DOHH2 (cell line): ENCODE results near the gene PPM1N.

ENCODE experiments used
- H3F3A ChIP-seq: fragments of 200-600 bp; sonication (generic), shearing (Covaris generic); 2 replicates; pipeline ENCODE4 v1.6.0; 2016; ENCODE audit warnings: antibody characterized with exemption, mild to moderate bottlenecking; ENCODE audit not compliant: control insufficient read depth, insufficient read depth
- H3K27ac ChIP-seq: fragments of 200-600 bp; sonication (generic); 2 replicates; pipeline ENCODE4 v1.5.1; 2014; ENCODE audit warnings: low read depth, mild to moderate bottlenecking, low read length, moderate library complexity
- H3K27me3 ChIP-seq: fragments of 200-600 bp; sonication (generic); 2 replicates; pipeline ENCODE4 v1.6.1; 2014; ENCODE audit warnings: mild to moderate bottlenecking, low read length, mixed read lengths; ENCODE audit not compliant: control insufficient read depth
- H3K36me3 ChIP-seq: fragments of 200-600 bp; sonication (generic); 2 replicates; pipeline ENCODE4 v1.6.1; 2014; ENCODE audit warnings: mild to moderate bottlenecking, low read length, moderate library complexity, mixed read lengths; ENCODE audit not compliant: control insufficient read depth
- H3K4me1 ChIP-seq: fragments of 200-600 bp; sonication (generic); 2 replicates; pipeline ENCODE4 v1.6.1; 2014; ENCODE audit warnings: mild to moderate bottlenecking, low read length, mixed read lengths; ENCODE audit not compliant: control insufficient read depth
- H3K4me2 ChIP-seq: fragments of 200-600 bp; sonication (generic); 2 replicates; pipeline ENCODE4 v1.6.0; 2014; ENCODE audit warnings: mild to moderate bottlenecking, low read length, moderate library complexity
- H3K4me3 ChIP-seq: fragments of 200-600 bp; sonication (generic); 2 replicates; pipeline ENCODE4 v1.5.1; 2014; ENCODE audit warnings: mild to moderate bottlenecking, low read length, mixed read lengths
- H3K79me2 ChIP-seq: fragments of 200-600 bp; sonication (generic); 2 replicates; pipeline ENCODE4 v1.6.1; 2014; ENCODE audit warnings: mild to moderate bottlenecking, low read length, mixed read lengths; ENCODE audit not compliant: control insufficient read depth
- H3K9me2 ChIP-seq: fragments of 200-600 bp; sonication (generic); replicated peaks from 2 replicates; pipeline ENCODE4 v1.6.1; 2014; ENCODE audit warnings: mild to moderate bottlenecking, low read length, mixed read lengths; ENCODE audit not compliant: control insufficient read depth
- H3K9me3 ChIP-seq: fragments of 200-600 bp; sonication (generic); 2 replicates; pipeline ENCODE4 v1.6.1; 2014; ENCODE audit warnings: antibody characterized with exemption, low read length, mixed read lengths; ENCODE audit not compliant: control insufficient read depth, insufficient read depth
- H4K20me1 ChIP-seq: fragments of 200-600 bp; sonication (generic); 2 replicates; pipeline ENCODE4 v1.6.0; 2014; ENCODE audit warnings: low read depth, mild to moderate bottlenecking, antibody characterized with exemption, low read length, moderate library complexity; ENCODE audit not compliant: control insufficient read depth, insufficient read depth
- CTCF ChIP-seq: fragments of 200-600 bp; sonication (generic); IDR thresholded peaks from one replicate; pipeline ENCODE4 v1.5.1; 2014; ENCODE audit warnings: antibody characterized with exemption, mild to moderate bottlenecking, low read depth, low read length; ENCODE audit not compliant: poor library complexity, severe bottlenecking
- EZH2phosphoT487 ChIP-seq: fragments of 200-600 bp; sonication (generic); IDR thresholded peaks from 2 replicates; pipeline ENCODE4 v1.6.1; 2017; ENCODE audit warnings: borderline replicate concordance, mild to moderate bottlenecking, antibody characterized with exemption, low read length, moderate library complexity, mixed read lengths

PPM1N gene

GRCh38 chr19:45539459-45539858 lies 41.2 kb downstream of the PPM1N start:
- no peak overlapping the region for H3K4me3 ChIP-seq

GRCh38 chr19:45542234-45542668 lies 44.0 kb downstream of the PPM1N start:
- TF ChIP-seq CTCF (no peak), EZH2phosphoT487 (no peak)
- peaks cover 3% of the 10 kb centered on the region; the same call in 1 of the 2 replicates for H3K9me3 ChIP-seq
- H3K4me2 ChIP-seq, result peak overlapping the region; percentile 75
- peak overlapping the region; percentile 86; the same call in 1 of the 2 replicates for H3K27ac ChIP-seq
- no peaks in the 10 kb centered on the region for H4K20me1 ChIP-seq
- no peaks in the 10 kb centered on the region for H3K9me2 ChIP-seq
- peaks cover 55% of the 10 kb centered on the region for H3K4me1 ChIP-seq
- H3K79me2 ChIP-seq, result no peaks in the 10 kb centered on the region
- no peaks in the 10 kb centered on the region for H3K36me3 ChIP-seq
- peaks cover 32% of the 10 kb centered on the region for H3F3A ChIP-seq
- no peaks in the 10 kb centered on the region for H3K27me3 ChIP-seq
- no peak overlapping the region for H3K4me3 ChIP-seq

More at GRCh38 chr19:45539459-45539858, 41.2 kb downstream of the PPM1N start:
- Histone ChIP-seq H3K4me2 (no peak overlapping the region), H3K4me1 (peaks cover 28% of the 10 kb centered on the region), H3F3A (peaks cover 18% of the 10 kb centered on the region), H3K27ac (no peak overlapping the region), H3K9me3 (peaks cover 3% of the 10 kb centered on the region; the same call in 1 of the 2 replicates), H3K36me3 (no peaks in the 10 kb centered on the region), H3K9me2 (no peaks in the 10 kb centered on the region), H4K20me1 (no peaks in the 10 kb centered on the region), H3K27me3 (no peaks in the 10 kb centered on the region), H3K79me2 (no peaks in the 10 kb centered on the region)
- no peak for TF ChIP-seq CTCF
- no peak for TF ChIP-seq EZH2phosphoT487

- no peaks in the 10 kb centered on the region for H3K79me2 ChIP-seq
- no peaks in the 10 kb centered on the region for H3K9me3 ChIP-seq
- no peaks in the 10 kb centered on the region for H3K27me3 ChIP-seq
- peaks cover 59% of the 10 kb centered on the region for H3K4me1 ChIP-seq
- H3K36me3 ChIP-seq, result no peaks in the 10 kb centered on the region
- H3K4me2 ChIP-seq, result peak overlapping the region; percentile 59
- peak overlapping the region; percentile 40 for H3K4me3 ChIP-seq
- TF ChIP-seq CTCF (no peak), EZH2phosphoT487 (no peak)
- no peaks in the 10 kb centered on the region for H3K9me2 ChIP-seq
- peaks cover 38% of the 10 kb centered on the region for H3F3A ChIP-seq
- H4K20me1 ChIP-seq, result no peaks in the 10 kb centered on the region
- H3K27ac ChIP-seq, result peak overlapping the region; percentile 72
Observed at GRCh38 chr19:45547211-45547770, 49.0 kb downstream of the PPM1N start.
